Measurements from ENCODE around the gene IFNL1.
"Not testable (repeated sequence)": the region's sequence is repeated elsewhere in the genome, so short reads cannot be mapped to it uniquely, and the experiment has no call there.

The IFNL1 gene

DNA sequence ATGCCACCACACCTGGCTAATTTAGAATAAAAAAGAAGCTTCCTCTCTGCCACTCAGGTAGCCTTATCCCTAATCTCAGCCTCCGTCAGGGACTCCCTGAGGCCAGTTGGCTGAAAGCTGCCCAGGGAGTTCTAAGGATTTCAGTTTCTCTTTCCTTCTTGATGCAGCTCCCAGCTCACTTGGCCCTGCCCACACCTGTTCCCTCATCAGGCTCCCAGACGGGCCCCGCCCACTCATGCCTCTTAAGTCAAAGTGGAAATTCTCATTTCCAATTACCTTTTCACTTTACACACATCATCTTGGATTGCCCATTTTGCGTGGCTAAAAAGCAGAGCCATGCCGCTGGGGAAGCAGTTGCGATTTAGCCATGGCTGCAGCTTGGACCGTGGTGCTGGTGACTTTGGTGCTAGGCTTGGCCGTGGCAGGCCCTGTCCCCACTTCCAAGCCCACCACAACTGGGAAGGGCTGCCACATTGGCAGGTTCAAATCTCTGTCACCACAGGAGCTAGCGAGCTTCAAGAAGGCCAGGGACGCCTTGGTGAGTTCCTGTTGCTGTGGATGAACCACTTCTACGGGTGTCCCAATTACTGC is at the start of gene IFNL1:
TSS of gene IFNL1 (plus strand) at position 353 of the 591 bp plus-strand sequence. CDS start at position 368, 15 bp downstream.
- no peak for DNase-seq

DNA sequence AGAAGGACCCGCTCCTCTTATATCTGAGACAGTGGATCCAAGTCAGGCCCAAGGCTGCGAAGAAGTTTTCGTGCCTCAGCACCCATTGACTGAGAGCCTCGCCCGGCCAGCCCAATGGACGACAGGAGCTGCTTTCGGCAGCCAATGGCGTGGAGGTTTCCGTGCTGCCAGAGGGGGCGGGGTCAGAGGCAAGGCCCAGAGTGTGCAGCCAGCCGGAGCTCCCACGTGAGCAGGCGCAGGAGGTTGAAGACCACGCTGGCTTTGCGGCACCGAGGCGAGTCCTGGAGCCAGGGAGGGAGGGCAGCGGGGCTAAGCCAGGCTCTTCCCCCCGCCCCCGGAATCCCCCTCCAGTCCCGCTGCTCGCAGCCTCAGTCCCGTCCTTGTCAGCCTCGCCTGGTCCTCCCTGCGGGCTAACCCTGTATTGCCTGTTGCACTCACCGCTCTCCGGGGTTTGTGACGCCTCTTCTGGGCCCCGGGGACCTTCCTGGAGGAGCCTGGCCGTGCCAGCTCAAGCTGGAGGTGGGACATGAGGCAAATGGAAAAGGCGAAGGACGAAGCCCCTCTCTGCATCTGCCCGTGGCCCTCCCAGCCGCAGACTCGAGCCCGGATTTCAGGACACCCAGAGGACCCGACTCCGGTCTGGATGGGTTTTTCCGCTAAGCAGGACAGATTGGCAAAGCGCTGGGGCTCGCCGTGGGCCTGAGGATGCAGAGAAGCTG is 49.1 kb upstream of the IFNL1 start:
- no peak for DNase-seq

DNA sequence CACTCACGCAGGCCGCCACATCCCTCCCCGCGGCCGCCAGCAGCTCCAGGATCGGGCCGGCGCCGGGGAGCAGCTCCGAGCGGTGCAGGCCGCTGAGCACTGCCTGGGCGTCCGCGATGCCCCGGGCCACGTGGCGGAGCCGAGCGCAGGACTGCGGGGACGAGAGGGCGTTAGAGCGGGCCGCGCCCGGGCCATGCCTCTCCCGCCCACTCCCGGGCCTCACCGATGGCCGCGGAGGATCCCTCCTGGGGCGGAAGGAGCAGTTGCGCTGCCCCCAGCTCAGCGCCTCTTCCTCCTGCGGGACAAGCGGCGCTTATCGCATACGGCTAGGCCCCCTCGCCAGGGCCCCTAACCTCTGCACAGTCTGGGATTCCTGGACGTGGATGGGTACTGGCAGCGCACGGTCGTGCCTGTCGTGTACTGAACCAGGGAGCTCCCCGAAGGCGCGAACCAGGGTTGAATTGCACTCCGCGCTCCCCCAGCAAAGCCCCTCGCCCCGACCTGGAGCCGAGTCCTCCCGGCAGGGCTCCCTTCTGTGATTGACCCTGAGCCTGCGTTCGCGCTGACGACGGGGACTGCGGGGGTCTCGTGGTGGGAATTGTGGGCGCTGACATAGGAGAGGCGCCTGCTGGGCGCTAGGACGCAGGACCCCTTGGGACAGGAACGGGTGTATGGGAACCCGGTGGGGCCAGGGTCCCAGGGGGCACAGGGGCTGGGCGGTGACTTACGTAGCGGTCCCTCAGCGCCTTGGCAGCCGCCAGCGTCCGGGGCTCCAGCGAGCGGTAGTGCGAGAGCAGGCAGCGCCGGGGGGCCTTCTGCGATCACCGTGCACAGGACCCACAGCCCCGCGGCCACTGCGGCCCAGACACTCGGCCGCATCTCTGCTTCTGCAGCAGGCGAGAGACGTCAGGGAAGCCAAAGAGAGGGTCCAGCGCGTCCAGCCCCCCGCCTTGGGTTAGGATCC is 48.2 kb upstream of the IFNL1 start:
- no peak for DNase-seq

GRCh38 chr19:39248806-39249205 is 47.4 kb upstream of the IFNL1 start, which contains the start of gene IFNL4:
IFNL4 (minus strand) TSS chr19:39248856.
- no peak for DNase-seq

GRCh38 chr19:39251081-39251480 is 45.1 kb upstream of the IFNL1 start:
- DNase-seq = no peak

DNA sequence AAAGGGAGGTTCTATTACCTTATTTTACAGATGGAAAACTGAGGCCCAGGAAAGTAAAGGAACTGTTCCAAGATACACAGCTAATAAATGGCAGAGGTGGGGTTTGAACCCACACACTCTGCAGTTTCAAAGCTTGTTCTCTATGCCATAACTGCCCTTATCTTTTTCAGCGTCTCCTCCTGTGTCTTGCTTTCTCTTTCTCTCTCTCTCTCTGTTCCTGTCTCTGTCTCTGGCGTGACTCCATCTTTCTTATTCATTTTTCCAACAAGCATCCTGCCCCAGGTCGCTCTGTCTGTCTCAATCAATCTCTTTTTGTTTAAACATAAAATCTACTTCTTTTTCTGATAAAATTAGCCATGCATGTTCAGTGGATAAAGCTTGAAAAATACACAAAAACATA is 44.4 kb upstream of the IFNL1 start:
- no peak for DNase-seq

DNA sequence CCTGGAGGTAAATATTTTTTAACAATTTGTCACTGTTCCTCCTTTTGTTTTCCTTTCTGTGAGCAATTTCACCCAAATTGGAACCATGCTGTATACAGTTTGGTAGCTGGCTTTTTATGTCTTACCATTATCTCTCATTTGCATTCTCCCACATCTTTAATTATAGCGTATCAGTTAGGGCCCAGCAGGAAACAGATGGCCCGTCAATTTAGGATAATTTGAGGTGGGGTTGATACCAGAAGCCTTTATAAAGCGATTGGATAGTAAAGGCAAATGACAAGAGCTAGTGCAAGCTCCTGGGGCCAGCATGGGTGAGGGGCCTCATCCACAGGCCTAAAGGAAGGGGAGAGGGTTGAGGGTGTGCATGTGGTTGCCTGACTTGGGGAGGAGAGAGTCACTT is 43.7 kb upstream of the IFNL1 start:
- DNase-seq = no peak

DNA sequence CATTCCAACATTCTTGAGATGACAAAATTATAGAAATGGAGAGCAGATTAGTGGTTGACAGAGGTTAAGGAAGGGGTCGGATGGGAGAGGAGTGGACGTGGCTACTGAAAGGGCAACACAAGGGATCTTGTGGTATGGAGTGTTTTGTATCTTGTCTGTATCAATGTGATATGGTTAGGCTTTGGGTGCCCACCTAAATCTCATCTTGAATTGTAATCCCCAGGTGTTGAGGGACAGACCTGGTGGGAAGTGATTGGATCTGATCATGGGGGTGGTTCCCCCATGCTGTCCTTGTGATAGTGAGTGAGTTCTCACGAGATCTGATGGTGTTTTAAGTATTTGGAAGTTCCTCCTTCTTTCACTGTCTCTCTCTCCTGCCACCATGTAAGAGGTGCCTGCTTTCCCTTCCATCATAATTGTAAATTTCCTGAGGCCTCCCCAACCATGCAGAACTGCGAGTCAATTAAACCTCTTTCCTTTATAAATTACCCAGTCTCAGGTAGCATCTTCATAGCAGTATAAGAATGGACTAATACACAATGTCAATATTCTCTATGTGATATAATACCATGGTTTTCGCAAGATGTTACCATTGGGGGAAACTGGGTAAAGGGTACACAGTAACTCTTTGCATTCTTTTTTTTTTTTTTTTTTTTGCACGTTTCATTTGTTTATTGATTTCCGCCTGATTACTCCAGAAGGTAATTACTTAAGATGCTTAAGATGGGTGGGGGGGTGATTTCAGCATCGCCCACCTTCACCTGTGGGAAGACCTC is 42.6 kb upstream of the IFNL1 start:
- no peak for DNase-seq

GRCh38 chr19:39254531-39255345 is 41.5 kb upstream of the IFNL1 start:
- no peak for DNase-seq

- no peak for DNase-seq
Measured at GRCh38 chr19:39257227-39257626, 39.0 kb upstream of the IFNL1 start.

- DNase-seq = no peak
Measured at GRCh38 chr19:39261704-39262103, 34.5 kb upstream of the IFNL1 start.

DNA sequence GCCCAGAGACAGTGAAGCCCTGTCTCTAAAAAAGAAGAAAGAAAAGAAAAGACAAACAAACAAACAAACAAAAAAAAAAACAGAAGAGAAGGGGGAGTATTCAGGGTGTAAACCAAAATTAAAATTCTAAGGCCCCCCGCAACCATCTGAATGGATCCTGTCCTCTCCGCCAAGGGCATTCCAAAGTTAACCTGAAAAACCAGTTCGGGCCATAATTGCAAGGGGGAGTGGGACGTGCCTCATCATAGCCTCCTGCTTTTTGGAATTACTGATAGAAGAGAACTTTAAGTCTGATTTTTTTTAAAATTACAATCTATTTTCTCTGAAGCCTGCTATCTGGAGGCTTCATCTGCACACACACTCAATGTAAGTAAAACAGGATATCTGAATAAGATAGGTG is 33.7 kb upstream of the IFNL1 start:
- DNase-seq = no peak

DNA sequence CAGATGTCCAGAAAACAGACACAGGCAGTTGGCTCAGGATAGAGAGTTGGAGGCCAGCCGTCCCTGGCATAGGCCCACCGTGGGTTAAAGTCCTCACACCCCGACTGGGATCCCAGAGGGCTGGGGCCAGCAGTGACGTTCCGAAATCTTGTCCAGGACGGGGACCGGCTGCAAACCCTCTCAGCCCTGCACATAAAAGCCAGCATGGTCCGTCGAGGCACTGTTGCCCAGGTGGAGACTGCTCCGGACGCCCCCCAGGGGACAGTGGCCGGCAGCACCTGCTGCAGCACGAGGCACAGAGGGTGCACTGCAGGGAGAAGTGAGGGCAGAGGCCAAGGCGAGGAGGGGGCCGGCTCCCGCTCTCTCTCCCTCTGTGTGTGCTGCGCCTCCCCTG is 32.3 kb upstream of the IFNL1 start:
- DNase-seq = no peak

GRCh38 chr19:39264306-39265290 is 31.6 kb upstream of the IFNL1 start:
- DNase-seq = no peak

DNA sequence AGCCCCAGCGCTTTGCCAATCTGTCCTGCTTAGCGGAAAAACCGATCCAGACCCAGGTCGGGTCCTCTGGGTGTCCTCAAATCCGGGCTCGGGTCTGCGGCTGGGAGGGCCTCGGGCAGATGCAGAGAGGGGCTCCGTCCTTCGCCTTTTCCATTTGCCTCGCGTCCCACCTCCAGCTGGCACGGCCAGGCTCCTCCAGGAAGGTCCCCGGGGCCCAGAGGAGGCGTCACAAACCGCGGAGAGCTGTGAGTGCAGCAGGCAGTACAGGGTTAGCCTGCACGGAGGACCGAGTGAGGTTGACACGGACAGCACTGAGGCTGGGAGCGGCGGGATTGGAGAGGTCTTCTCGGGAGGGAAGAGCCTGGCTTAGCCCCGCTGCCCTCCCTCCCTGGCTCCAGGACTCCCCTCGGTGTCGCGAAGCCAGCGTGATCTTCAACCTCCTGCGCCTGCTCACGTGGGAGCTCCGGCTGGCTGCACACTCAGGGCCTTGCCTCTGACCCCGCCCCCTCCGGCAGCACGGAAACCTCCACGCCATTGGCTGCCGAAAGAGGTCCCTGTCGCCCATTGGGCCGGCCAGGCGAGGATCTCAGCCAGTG is 30.8 kb upstream of the IFNL1 start:
- DNase-seq = no peak

GRCh38 chr19:39268085-39268484 is 28.1 kb upstream of the IFNL1 start, which contains the start of gene IFNL2:
IFNL2 (plus strand) TSS chr19:39268396; CDS start chr19:39268569, 173 bp downstream.
- DNase-seq = not testable (repeated sequence)

DNA sequence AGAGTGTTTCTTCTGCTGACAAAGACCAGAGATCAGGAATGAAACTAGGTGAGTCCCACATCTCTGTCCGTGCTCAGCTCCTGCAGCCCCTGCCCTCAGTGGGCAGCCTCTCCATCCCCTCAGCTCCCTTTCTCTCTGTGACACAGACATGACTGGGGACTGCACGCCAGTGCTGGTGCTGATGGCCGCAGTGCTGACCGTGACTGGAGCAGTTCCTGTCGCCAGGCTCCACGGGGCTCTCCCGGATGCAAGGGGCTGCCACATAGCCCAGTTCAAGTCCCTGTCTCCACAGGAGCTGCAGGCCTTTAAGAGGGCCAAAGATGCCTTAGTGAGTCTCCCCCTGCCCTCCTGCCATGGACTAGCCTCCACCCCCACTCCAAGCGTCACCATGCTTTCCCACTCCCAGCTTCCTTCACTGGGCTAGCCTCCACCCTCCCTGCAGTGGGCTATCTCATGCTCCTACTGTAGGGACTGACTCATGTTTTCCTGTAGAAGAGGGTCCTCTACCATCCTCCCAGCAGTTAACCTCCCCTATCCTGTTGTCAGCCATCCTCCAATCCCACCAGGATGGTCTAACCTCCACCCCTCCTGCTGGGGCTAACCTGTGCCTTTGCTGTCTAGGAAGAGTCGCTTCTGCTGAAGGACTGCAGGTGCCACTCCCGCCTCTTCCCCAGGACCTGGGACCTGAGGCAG is 27.5 kb upstream of the IFNL1 start:
- DNase-seq = not testable (repeated sequence)

GRCh38 chr19:39269369-39269768 is 26.8 kb upstream of the IFNL1 start:
- DNase-seq = not testable (repeated sequence)
